ENCODE results near the gene CA10.

GRCh38 chr17:51907041-51907440 lies 251.5 kb downstream of the CA10 start:
- TF ChIP-seq CTCF (conservative IDR thresholded peaks at IDR 0.05; ENCODE audit: low read length): no peak
- TF ChIP-seq EZH2phosphoT487 (IDR thresholded peaks at IDR 0.05; ENCODE audit: borderline replicate concordance): no peak
